MM.1S (cell line): ENCODE results near the gene CRMP1.

Source experiments
- DNase-seq: peaks from one replicate; pipeline ENCODE4 v3.0.0-alpha.2; 2015
- H2AFZ ChIP-seq: fragments of 300-600 bp; sonication (generic); 2 replicates; pipeline ENCODE4 v1.6.0; 2016; ENCODE audit warnings: antibody characterized with exemption, low read length
- H3F3A ChIP-seq: fragments of 300-600 bp; sonication (generic); 2 replicates; pipeline ENCODE4 v1.6.1; 2016; ENCODE audit warnings: mild to moderate bottlenecking, antibody characterized with exemption, low read length, moderate library complexity, mixed read lengths; ENCODE audit not compliant: insufficient read depth
- H3K27ac ChIP-seq: fragments of 300-600 bp; sonication (generic); 2 replicates; pipeline ENCODE4 v1.5.1; 2016; ENCODE audit warnings: mild to moderate bottlenecking, low read length
- H3K27me3 ChIP-seq: fragments of 300-600 bp; sonication (generic); replicated peaks from 2 replicates; pipeline ENCODE4 v1.6.0; 2016; ENCODE audit warnings: low read length; ENCODE audit not compliant: insufficient read depth
- H3K36me3 ChIP-seq: fragments of 300-600 bp; sonication (generic); replicated peaks from 2 replicates; pipeline ENCODE4 v1.6.1; 2016; ENCODE audit warnings: mild to moderate bottlenecking, low read length, mixed read lengths; ENCODE audit not compliant: insufficient read depth
- H3K4me1 ChIP-seq: fragments of 300-600 bp; sonication (generic); 2 replicates; pipeline ENCODE4 v1.6.1; 2016; ENCODE audit warnings: low read length, mixed read lengths
- H3K4me2 ChIP-seq: fragments of 300-600 bp; sonication (generic); 2 replicates; pipeline ENCODE4 v1.6.0; 2016; ENCODE audit warnings: low read depth, low read length
- H3K4me3 ChIP-seq: fragments of 300-600 bp; sonication (generic); 2 replicates; pipeline ENCODE4 v1.5.1; 2016; ENCODE audit warnings: low read length, mixed read lengths
- H3K79me2 ChIP-seq: fragments of 300-600 bp; sonication (generic); 2 replicates; pipeline ENCODE4 v1.6.1; 2016; ENCODE audit warnings: mixed run types, low read length, mixed read lengths
- H3K9ac ChIP-seq: fragments of 300-600 bp; sonication (generic); 2 replicates; pipeline ENCODE4 v1.6.1; 2016; ENCODE audit warnings: low read length, mixed read lengths
- H3K9me2 ChIP-seq: fragments of 300-600 bp; sonication (generic); replicated peaks from 2 replicates; pipeline ENCODE4 v1.6.1; 2016; ENCODE audit warnings: mild to moderate bottlenecking, low read length, mixed read lengths; ENCODE audit not compliant: insufficient read depth
- H3K9me3 ChIP-seq: fragments of 300-600 bp; sonication (generic); replicated peaks from 2 replicates; pipeline ENCODE4 v1.6.1; 2016; ENCODE audit warnings: mild to moderate bottlenecking, low read length, mixed read lengths; ENCODE audit not compliant: insufficient read depth
- H4K20me1 ChIP-seq: fragments of 300-600 bp; sonication (generic); 2 replicates; pipeline ENCODE4 v1.6.1; 2016; ENCODE audit warnings: mild to moderate bottlenecking, low read length, moderate library complexity, mixed read lengths; ENCODE audit not compliant: insufficient read depth
- CTCF ChIP-seq: fragments of 300-600 bp; sonication (generic); IDR thresholded peaks from 2 replicates; pipeline ENCODE4 v1.5.1; 2016; ENCODE audit warnings: antibody characterized with exemption, low read length, mixed read lengths
- EZH2 ChIP-seq: fragments of 300-600 bp; sonication (generic); optimal IDR thresholded peaks from 2 replicates; pipeline ENCODE3; 2017; ENCODE audit warnings: low read depth, mild to moderate bottlenecking, antibody characterized with exemption, low read length, mixed read lengths
- EZH2phosphoT487 ChIP-seq: fragments of 300-600 bp; sonication (generic); IDR thresholded peaks from 2 replicates; pipeline ENCODE4 v1.6.1; 2018; ENCODE audit warnings: antibody characterized with exemption, low read length

The CRMP1 gene

GRCh38 chr4:5826437-5827107 is 66.3 kb downstream of the CRMP1 start:
- no peak overlapping the region for H2AFZ ChIP-seq
- H3K4me2 ChIP-seq: no peak overlapping the region
- H3K9me3 ChIP-seq: no peaks in the 10 kb centered on the region
- H3K4me3 ChIP-seq: no peak overlapping the region
- H3K4me1 ChIP-seq: peaks cover 43% of the 10 kb centered on the region
- no peak for TF ChIP-seq EZH2
- TF ChIP-seq CTCF: no peak
- no peaks in the 10 kb centered on the region for H3K9me2 ChIP-seq
- peaks cover 30% of the 10 kb centered on the region for H3F3A ChIP-seq
- H4K20me1 ChIP-seq: no peaks in the 10 kb centered on the region
- no peak overlapping the region for H3K9ac ChIP-seq
- H3K79me2 ChIP-seq: no peaks in the 10 kb centered on the region
- H3K36me3 ChIP-seq: no peaks in the 10 kb centered on the region
- DNase-seq: no peak
- no peak overlapping the region for H3K27ac ChIP-seq
- no peaks in the 10 kb centered on the region for H3K27me3 ChIP-seq

GRCh38 chr4:5825321-5826041 is 67.4 kb downstream of the CRMP1 start:
- Histone ChIP-seq H3K4me2 (no peak overlapping the region), H3K36me3 (no peaks in the 10 kb centered on the region), H3K9ac (no peak overlapping the region), H3K9me2 (no peaks in the 10 kb centered on the region), H3K27me3 (no peaks in the 10 kb centered on the region), H3K79me2 (no peaks in the 10 kb centered on the region), H2AFZ (no peak overlapping the region), H3K4me3 (no peak overlapping the region), H3F3A (peaks cover 33% of the 10 kb centered on the region), H4K20me1 (no peaks in the 10 kb centered on the region), H3K4me1 (peaks cover 51% of the 10 kb centered on the region), H3K9me3 (no peaks in the 10 kb centered on the region), H3K27ac (no peak overlapping the region)
- DNase-seq: no peak
- TF ChIP-seq EZH2: no peak

GRCh38 chr4:5824635-5825034 is 68.3 kb downstream of the CRMP1 start:
- Histone ChIP-seq H3K4me3 (no peak overlapping the region), H3K9ac (no peak overlapping the region), H4K20me1 (no peaks in the 10 kb centered on the region), H3K9me2 (no peaks in the 10 kb centered on the region), H3F3A (peaks cover 33% of the 10 kb centered on the region), H3K36me3 (no peaks in the 10 kb centered on the region), H3K27ac (peak overlapping the region; percentile 78; the same call in 1 of the 2 replicates), H3K4me1 (peaks cover 51% of the 10 kb centered on the region), H3K27me3 (no peaks in the 10 kb centered on the region), H3K9me3 (no peaks in the 10 kb centered on the region), H3K79me2 (no peaks in the 10 kb centered on the region), H3K4me2 (peak overlapping the region; percentile 62; the same call in 1 of the 2 replicates), H2AFZ (no peak overlapping the region)
- TF ChIP-seq EZH2phosphoT487: no peak
- no peak for TF ChIP-seq EZH2
- TF ChIP-seq CTCF: peak; percentile 78
- DNase-seq: peak; percentile 63

DNA sequence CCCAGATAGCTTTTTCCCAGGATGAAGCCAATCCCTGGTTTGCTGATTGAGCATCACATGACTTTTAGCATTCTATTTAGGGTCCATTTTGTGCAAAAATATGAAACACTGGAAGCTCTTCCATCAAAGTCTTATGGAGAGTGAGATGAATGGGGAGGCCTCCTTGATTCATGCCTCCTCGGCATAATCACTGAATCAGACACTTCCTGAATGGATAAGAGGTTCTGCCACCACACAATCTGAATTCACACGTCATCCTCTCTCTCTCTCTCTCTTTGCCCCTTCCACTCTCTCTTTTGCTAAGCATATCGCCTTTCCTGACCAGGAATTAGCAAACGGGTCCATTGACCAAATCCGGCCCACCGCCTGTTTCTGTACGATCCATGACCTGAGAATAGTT is 68.7 kb downstream of the CRMP1 start:
- Histone ChIP-seq H3K36me3 (no peaks in the 10 kb centered on the region), H3K4me3 (no peak overlapping the region), H3K27ac (peak overlapping the region; percentile 78; the same call in 1 of the 2 replicates), H3K9me2 (no peaks in the 10 kb centered on the region), H3K79me2 (no peaks in the 10 kb centered on the region), H4K20me1 (no peaks in the 10 kb centered on the region), H3K4me1 (peaks cover 51% of the 10 kb centered on the region), H3K4me2 (peak overlapping the region; percentile 62), H3K9me3 (no peaks in the 10 kb centered on the region), H3K9ac (no peak overlapping the region), H3K27me3 (no peaks in the 10 kb centered on the region), H3F3A (peaks cover 33% of the 10 kb centered on the region), H2AFZ (no peak overlapping the region)
- no peak for DNase-seq
- TF ChIP-seq CTCF (no peak), EZH2 (no peak)
